ENCODE data around the gene PCCA.

The PCCA gene

GRCh38 chr13:100530671-100531213 lies 441.8 kb downstream of the PCCA start:
- no peak for DNase-seq

- no peak for DNase-seq
Observed at GRCh38 chr13:100532090-100532766, 443.3 kb downstream of the PCCA start.

- DNase-seq = no peak
Observed at GRCh38 chr13:100532836-100533435, 444.0 kb downstream of the PCCA start.

GRCh38 chr13:100533588-100534041 lies 444.7 kb downstream of the PCCA start:
- DNase-seq = no peak

- DNase-seq = no peak
Observed at GRCh38 chr13:100534147-100534843, 445.4 kb downstream of the PCCA start.

- DNase-seq = no peak
Observed at GRCh38 chr13:100534911-100535310, 446.0 kb downstream of the PCCA start.

- DNase-seq = no peak
Observed at GRCh38 chr13:100535426-100536135, 446.7 kb downstream of the PCCA start.

- DNase-seq = no peak
Observed at GRCh38 chr13:100536643-100537180, 447.8 kb downstream of the PCCA start.

- no peak for DNase-seq
Observed at GRCh38 chr13:100537486-100537885, 448.6 kb downstream of the PCCA start.

- DNase-seq = no peak
Observed at GRCh38 chr13:100537951-100538462, 449.1 kb downstream of the PCCA start.

GRCh38 chr13:100540621-100541020 lies 451.7 kb downstream of the PCCA start:
- DNase-seq = no peak

GRCh38 chr13:100541897-100542825 lies 453.3 kb downstream of the PCCA start:
- no peak for DNase-seq

- DNase-seq = no peak
Observed at GRCh38 chr13:100542826-100543156, 453.9 kb downstream of the PCCA start.

- no peak for DNase-seq
Observed at GRCh38 chr13:100543872-100544602, 455.1 kb downstream of the PCCA start.

GRCh38 chr13:100544866-100545683 lies 456.2 kb downstream of the PCCA start:
- DNase-seq = no peak

- DNase-seq = no peak
Observed at GRCh38 chr13:100545684-100546061, 456.8 kb downstream of the PCCA start.

- no peak for DNase-seq
Observed at GRCh38 chr13:100546713-100547405, 458.0 kb downstream of the PCCA start.

GRCh38 chr13:100547791-100548201 lies 458.9 kb downstream of the PCCA start:
- DNase-seq = no peak

GRCh38 chr13:100549316-100549715 lies 460.4 kb downstream of the PCCA start:
- no peak for DNase-seq
